ENCODE data around the gene UBTD2.
A peak's percentile ranks its signal among the peaks of the same experiment; 100 is the strongest.

Gene UBTD2

DNA sequence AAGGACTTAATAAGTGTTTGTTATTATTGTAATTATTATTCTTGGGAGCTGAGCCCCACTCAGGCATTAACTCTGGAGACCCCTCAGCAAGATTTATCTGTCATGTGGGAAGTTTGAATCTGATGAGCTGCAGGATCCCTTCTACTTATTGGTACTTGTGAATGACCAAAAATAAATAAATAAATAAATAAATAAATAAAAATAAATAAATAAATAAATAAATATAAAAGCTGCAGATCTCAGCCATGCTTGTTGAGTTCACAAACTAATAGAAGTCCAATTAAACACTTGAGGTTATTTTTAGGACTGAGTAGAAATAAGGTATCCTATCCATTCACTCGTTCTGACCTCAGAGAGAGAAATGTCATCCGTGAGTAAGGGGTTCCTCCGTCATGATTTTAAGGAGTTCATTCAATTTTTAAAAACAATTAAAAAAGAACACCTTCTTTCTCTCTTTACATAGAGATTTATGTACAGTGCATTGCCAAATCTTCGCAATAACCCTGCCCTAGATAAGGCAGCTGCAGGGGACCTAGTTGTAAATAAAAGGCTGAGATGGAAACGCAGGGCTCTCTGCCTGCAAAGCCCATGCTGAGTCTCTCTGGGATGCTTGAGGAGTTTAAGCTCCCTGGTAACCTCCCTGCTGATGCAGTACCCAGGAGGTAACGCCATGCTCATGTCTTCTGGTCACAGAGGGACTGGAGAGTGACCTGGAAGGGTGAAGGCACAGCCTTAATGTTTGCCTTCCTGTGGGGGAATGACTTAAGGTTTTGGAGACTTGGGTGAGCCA, 88.4 kb downstream of the UBTD2 start:
- TF ChIP-seq CTCF (IDR thresholded peaks at IDR 0.05; ENCODE audit: low read depth, low read length): no peak
- no peak for DNase-seq (ENCODE audit: extremely low read depth, low read depth)

- TF ChIP-seq CTCF (IDR thresholded peaks at IDR 0.05; ENCODE audit: low read depth, low read length): no peak
- DNase-seq (ENCODE audit: extremely low read depth, low read depth): no peak
Observed at GRCh38 chr5:172193872-172194271, 89.7 kb downstream of the UBTD2 start, which contains the start of gene EFCAB9. Gene EFCAB9 (plus strand): TSS chr5:172194172. CDS start chr5:172194173, 1 bp downstream.

- no peak for TF ChIP-seq CTCF (IDR thresholded peaks at IDR 0.05; ENCODE audit: low read depth, low read length)
- no peak for DNase-seq (ENCODE audit: extremely low read depth, low read depth)
Observed at GRCh38 chr5:172189693-172190296, 93.8 kb downstream of the UBTD2 start.

GRCh38 chr5:172188893-172189692, 94.5 kb downstream of the UBTD2 start:
- DNase-seq (ENCODE audit: extremely low read depth, low read depth): no peak
- TF ChIP-seq CTCF (IDR thresholded peaks at IDR 0.05; ENCODE audit: low read depth, low read length): no peak

DNA sequence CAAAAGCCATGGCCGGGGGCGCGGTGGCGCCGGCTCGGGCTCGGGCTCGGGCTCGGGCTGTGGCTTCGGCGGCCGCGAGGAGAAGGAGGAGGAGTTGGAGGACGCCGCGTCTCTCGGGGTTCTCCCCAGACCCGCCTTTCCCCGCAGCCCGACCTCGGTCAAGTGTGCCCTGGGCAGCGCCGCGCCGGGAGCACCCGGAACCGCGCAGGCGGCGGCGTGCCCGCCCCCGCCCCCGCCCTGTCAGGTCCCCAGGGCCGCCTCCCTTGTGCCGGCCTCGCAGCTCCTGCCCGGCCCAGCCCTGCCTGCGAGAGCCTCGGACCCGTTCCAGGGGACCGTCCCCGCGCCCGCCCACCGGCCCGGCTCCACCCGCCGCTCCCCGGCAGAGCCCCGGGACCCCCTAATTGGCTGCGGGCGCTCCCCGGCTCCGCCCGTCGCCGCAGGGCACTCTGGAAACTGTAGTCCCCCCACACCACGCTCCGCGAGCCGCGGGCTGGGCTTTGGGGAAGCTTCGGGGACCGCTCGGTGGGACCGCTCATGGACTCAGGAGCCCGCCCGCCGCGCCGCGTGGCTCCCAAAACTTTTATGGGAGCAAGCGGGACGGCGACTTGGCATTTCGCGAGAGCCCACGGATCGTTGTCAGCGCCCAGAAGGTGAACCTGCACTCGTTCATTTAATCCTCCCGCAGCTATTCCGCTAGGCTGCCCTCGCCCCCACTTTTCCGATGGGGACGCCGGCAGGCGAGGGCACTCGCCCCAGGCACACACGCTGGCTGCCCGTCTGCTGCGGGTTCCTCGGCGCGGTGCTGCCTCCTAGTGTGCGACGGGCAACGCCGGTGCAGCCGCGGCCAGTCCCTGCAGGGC, 95.3 kb downstream of the UBTD2 start, which contains the start of gene STK10:
TSS of gene STK10 (minus strand) at position 192 of the 860 bp plus-strand sequence. CDS start at position 10, 182 bp downstream.
- peak; percentile 83 for DNase-seq (ENCODE audit: extremely low read depth, low read depth)
- peak; percentile 84 for TF ChIP-seq CTCF (IDR thresholded peaks at IDR 0.05; ENCODE audit: low read depth, low read length)

DNA sequence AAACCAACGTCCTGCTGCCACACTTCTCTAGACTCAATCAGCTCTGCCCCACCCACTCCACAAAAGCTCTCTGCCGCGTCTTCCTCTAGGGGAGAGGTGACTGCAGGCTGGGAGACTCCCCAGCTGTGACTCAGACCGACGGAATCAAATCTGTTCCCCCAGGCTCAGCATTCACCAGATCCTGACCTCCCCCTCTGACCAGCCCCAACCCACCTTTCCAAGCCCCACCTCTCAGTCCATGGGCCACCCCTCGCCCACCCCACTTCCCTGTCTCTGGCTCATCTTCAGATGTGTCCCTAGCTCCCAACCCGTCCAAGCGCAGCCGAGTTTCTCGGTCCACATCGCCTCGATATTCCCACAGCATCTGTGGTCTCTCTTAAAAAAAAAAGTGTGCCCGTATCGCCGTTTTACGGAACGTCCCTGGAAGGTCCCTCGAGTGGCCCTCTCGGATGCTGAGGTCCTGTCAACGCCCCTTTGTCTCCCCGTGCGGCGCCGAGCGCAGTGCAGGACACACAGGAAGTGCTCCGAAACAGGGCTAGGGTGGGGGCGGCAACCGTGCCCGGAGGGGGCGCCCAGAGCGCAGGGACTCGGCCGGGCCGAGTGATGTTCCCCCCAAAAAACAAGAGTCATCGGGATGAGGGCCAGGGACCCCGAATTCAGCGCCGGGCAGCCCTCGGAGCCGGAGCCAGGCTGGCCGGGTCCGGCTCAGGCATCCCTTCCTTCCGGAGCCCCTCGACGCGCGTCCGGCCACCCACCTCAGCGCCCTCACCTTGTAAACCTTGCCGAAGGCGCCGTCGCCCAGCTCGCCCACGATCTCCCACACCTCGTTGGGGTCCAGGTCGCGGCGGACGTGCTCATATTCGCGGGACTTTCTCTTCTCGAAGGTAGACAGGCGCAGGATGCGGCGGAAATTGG, 96.2 kb downstream of the UBTD2 start:
- no peak for TF ChIP-seq CTCF (IDR thresholded peaks at IDR 0.05; ENCODE audit: low read depth, low read length)
- peak; percentile 29 for DNase-seq (ENCODE audit: extremely low read depth, low read depth)

Data from AG09319 (cell line).